Skeletal muscle tissue (tissue), 4 donors: ENCODE measurements around the gene PTPRC. TPM values are rescaled to one million over a fixed set of nuclear protein-coding genes. Genes with fewer than 3 reads are reported as not detected.

Experiments
- H3K27ac ChIP-seq: one replicate; pipeline ENCODE4 v1.7.0; 2013; ENCODE audit warnings: mild to moderate bottlenecking, low read depth, low read length, inconsistent platforms
- H3K27me3 ChIP-seq, 3 donors: one replicate each; pipeline ENCODE4 v1.7.0; 2013; ENCODE audit warnings: low read length in 3 of 3; ENCODE audit not compliant: control insufficient read depth in 3 of 3, insufficient read depth in 3 of 3
- H3K36me3 ChIP-seq, 3 donors: one replicate each; pipeline ENCODE4 v1.7.0; 2013; ENCODE audit warnings: low read length in 3 of 3; ENCODE audit not compliant: control insufficient read depth in 3 of 3, insufficient read depth in 3 of 3
- H3K4me1 ChIP-seq, 3 donors: one replicate each; pipeline ENCODE4 v1.7.0; 2013; ENCODE audit warnings: low read length in 3 of 3, mild to moderate bottlenecking in 3 of 3; ENCODE audit not compliant: control insufficient read depth in 3 of 3, insufficient read depth in 3 of 3
- H3K4me3 ChIP-seq, 3 donors: one replicate each; pipeline ENCODE4 v1.7.0; 2013; ENCODE audit warnings: low read length in 3 of 3
- H3K9ac ChIP-seq, 3 donors: one replicate each; pipeline ENCODE4 v1.7.0; 2013; ENCODE audit warnings: low read length in 3 of 3, mild to moderate bottlenecking in 3 of 3, moderate library complexity in 2 of 3, low read depth in 1 of 3
- H3K9me3 ChIP-seq, 3 donors: one replicate each; pipeline ENCODE4 v1.7.0; 2013; ENCODE audit warnings: low read length in 3 of 3; ENCODE audit not compliant: control insufficient read depth in 3 of 3
- total RNA-seq: library from RNA; depleted of rRNA; stranded (reverse); fragments of >200 nt; gene quantifications from one replicate; pipeline ENCODE4 v1.2.3, GENCODE V29; 2014
- donor health status: Osteomylitis.

Gene PTPRC
- total RNA-seq, 1 donor from 2014 or later = 15.7 TPM

DNA sequence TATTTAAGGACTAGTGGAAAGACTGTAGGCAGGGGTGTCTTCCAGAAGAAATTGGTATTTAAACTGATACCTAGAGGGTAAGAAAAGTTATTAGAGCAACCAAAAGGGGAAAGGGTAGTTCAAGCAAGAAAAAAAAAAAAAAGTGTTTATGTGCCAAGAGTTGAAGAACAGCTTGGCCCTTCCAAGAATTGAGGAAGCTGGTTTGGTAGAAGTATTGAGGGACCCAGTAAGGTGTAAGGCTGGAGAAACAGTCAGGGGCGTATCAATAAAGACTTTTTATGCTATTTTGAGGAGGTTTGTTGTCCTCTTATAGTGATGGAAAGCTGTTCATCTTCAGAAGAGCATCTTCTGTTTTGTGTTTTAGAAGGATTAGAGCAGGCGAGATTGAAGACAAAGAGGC is 108.3 kb downstream of the PTPRC start:
- Histone ChIP-seq H3K4me3 (no peak overlapping the region), H3K27ac (no peak overlapping the region), H3K27me3 (no peaks in the 10 kb centered on the region), H3K4me1 (no peaks in the 10 kb centered on the region), H3K9me3 (no peaks in the 10 kb centered on the region), H3K36me3 (no peaks in the 10 kb centered on the region), H3K9ac (no peak overlapping the region)

GRCh38 chr1:198749279-198749678 is 110.4 kb downstream of the PTPRC start:
- H3K36me3 ChIP-seq = no peaks in the 10 kb centered on the region
- no peaks in the 10 kb centered on the region for H3K9me3 ChIP-seq
- no peaks in the 10 kb centered on the region for H3K4me1 ChIP-seq
- H3K27me3 ChIP-seq = no peaks in the 10 kb centered on the region
- H3K27ac ChIP-seq = no peak overlapping the region
- no peak overlapping the region for H3K9ac ChIP-seq
- H3K4me3 ChIP-seq = no peak overlapping the region

DNA sequence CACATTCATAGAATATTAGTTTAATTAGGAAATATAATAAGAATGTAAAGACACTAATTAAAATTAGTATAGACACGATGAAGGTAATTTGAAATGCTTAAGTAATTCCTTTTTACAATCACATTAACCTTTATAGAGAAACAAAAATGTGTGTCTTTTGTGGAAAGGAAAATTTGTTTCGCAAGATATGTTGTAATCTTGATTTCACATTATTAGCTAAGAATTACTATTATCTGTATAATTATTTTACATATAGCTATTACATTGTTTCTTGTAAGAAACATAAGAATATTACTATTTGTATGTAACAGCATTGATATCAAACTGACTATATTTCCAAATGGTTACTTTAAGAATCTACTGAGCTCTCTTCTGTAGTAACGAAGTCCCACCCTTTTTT is 111.2 kb downstream of the PTPRC start:
- H3K4me1 ChIP-seq = no peaks in the 10 kb centered on the region
- H3K36me3 ChIP-seq = no peaks in the 10 kb centered on the region

DNA sequence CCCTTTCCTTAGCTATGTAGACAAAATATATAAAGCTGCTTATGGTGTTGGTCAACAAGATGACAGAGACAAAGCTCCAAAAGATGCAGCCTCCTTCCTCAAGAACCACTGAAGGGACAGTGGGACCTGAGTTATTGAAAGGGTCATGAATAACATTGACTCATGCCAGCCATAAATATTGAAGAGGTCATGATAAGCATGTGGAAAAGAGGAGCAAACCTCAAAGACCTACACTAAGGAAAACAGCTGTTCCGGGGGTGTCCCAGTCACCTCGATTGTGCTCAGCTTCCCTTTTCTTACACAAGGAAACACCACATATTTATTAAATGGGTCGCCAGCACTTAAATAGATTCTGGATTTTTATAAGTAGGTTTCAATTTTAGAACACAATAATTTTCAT is 112.9 kb downstream of the PTPRC start:
- Histone ChIP-seq H3K27me3 (no peaks in the 10 kb centered on the region), H3K9me3 (no peaks in the 10 kb centered on the region), H3K27ac (no peak overlapping the region), H3K9ac (no peak overlapping the region), H3K36me3 (no peaks in the 10 kb centered on the region), H3K4me3 (no peak overlapping the region), H3K4me1 (no peaks in the 10 kb centered on the region)

More for the DNA sequence above, 111.2 kb downstream of the PTPRC start:
- no peak overlapping the region for H3K9ac ChIP-seq
- no peaks in the 10 kb centered on the region for H3K27me3 ChIP-seq
- H3K27ac ChIP-seq = no peak overlapping the region
- H3K9me3 ChIP-seq = no peaks in the 10 kb centered on the region
- H3K4me3 ChIP-seq = no peak overlapping the region

DNA sequence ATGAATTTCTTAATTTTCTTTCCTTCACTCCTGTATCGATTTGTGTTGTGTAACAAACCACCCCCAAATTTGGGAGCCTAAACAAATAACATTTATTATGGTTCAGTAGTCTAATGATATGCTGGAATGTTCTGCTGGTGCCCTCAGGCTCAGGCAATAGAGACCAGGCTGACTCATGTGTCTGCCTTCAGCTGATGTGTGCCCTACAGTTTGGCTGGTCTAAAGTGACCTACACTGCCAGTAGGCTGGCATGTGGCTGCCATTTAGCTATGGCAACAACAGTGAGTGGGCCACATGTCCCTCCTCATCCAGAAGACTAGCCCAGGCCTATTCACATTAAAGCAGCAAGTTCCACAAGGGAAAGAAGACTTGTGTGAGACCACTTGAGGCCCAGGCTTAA is 115.8 kb downstream of the PTPRC start:
- Histone ChIP-seq H3K9ac (no peak overlapping the region), H3K27me3 (no peaks in the 10 kb centered on the region), H3K9me3 (no peaks in the 10 kb centered on the region), H3K27ac (no peak overlapping the region), H3K4me3 (no peak overlapping the region), H3K4me1 (no peaks in the 10 kb centered on the region), H3K36me3 (no peaks in the 10 kb centered on the region)

DNA sequence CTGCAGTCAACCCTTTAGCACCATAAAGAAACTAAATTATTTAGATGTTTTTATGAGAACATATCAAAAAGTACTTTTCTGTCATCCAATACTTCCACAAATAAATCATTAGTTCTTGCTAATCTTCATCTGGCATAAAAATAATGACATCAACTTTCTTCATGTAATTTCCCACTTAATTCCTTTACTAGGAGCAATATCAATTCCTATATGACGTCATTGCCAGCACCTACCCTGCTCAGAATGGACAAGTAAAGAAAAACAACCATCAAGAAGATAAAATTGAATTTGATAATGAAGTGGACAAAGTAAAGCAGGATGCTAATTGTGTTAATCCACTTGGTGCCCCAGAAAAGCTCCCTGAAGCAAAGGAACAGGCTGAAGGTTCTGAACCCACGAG is 116.9 kb downstream of the PTPRC start:
- no peak overlapping the region for H3K27ac ChIP-seq
- no peaks in the 10 kb centered on the region for H3K27me3 ChIP-seq
- no peaks in the 10 kb centered on the region for H3K36me3 ChIP-seq
- no peaks in the 10 kb centered on the region for H3K9me3 ChIP-seq
- H3K9ac ChIP-seq = no peak overlapping the region
- no peak overlapping the region for H3K4me3 ChIP-seq
- H3K4me1 ChIP-seq = no peaks in the 10 kb centered on the region

- H3K27me3 ChIP-seq = no peaks in the 10 kb centered on the region
- no peak overlapping the region for H3K9ac ChIP-seq
- H3K4me1 ChIP-seq = no peaks in the 10 kb centered on the region
- no peaks in the 10 kb centered on the region for H3K9me3 ChIP-seq
- H3K36me3 ChIP-seq = no peaks in the 10 kb centered on the region
- H3K27ac ChIP-seq = no peak overlapping the region
- H3K4me3 ChIP-seq = no peak overlapping the region
These were observed 117.6 kb downstream of the PTPRC start for GRCh38 chr1:198756470-198756869.

DNA sequence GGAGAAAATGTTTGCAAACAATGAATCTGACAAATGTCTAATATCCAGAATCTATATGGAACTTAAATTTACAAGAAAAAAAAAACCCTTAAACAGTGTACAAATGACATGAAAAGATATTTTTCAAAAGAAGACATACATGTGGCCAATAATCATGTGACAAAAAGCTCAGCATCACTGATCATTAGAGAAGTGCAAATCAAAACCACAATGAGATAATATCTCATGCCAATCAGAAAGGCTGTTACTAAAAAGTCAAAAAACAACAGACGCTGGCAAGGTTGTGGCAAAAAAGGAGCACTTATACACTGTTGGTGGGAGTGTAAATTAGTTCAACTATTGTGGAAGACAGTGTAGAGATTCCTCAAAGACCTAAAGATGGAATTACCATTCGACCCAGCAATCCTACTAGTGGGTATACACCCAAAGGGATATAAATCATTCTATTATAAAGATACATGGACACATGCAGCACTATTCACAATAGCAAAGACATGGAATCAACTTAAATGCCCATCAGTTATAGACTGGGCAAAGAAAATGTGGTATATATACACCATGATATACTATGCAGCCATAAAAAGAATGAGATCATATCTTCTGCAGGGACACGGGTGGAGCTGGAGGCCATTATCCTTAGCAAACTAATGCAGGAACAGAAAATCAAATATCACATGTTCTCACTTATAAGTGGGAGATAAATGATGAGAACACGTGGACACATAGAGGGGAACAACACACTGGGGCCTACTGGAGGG is 123.2 kb downstream of the PTPRC start:
- Histone ChIP-seq H3K4me1 (no peaks in the 10 kb centered on the region), H3K27ac (no peak overlapping the region), H3K4me3 (no peak overlapping the region), H3K9me3 (no peaks in the 10 kb centered on the region), H3K36me3 (no peaks in the 10 kb centered on the region), H3K9ac (no peak overlapping the region), H3K27me3 (no peaks in the 10 kb centered on the region)

DNA sequence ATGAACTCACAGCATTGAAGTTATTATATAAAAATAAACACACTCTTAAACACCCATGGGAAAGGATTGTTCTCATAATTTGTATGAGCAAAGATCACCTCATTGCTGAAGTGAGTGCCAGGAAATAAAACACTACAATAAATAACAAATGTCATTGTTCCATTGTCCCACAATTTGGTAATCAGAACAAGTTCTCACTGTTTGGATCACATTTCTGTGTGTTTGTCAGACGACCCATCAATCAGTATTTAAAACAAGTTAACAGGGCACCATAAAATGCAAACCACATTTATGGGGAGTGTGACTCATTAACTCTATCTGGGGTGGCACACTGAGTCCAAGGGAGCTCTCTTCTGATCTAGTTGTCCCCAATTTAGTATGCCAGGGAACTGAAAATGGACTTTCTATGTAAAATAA is 124.5 kb downstream of the PTPRC start:
- H3K9me3 ChIP-seq = no peaks in the 10 kb centered on the region
- H3K9ac ChIP-seq = no peak overlapping the region
- H3K27me3 ChIP-seq = no peaks in the 10 kb centered on the region
- H3K4me3 ChIP-seq = no peak overlapping the region
- no peaks in the 10 kb centered on the region for H3K4me1 ChIP-seq
- no peak overlapping the region for H3K27ac ChIP-seq
- no peaks in the 10 kb centered on the region for H3K36me3 ChIP-seq

DNA sequence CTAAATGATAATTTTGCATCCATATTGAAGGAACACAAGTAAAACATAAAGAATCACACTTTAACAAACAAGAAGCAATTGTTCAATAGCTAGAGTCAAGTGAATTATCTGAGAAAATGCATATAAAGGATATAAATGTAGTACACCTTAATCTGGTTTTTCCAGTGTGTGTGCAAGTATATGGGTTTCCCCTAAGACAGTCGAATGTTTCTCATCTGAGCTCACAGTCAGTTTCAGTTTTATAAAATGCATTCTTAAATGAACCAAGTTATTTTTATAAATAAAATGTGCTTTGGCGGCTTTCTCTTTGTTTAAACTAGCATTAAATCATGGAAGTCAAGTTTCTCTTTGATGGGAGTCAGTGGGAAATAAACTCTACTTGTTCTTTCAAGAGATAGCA is 125.9 kb downstream of the PTPRC start:
- Histone ChIP-seq H3K9me3 (no peaks in the 10 kb centered on the region), H3K4me3 (no peak overlapping the region), H3K4me1 (no peaks in the 10 kb centered on the region), H3K9ac (no peak overlapping the region), H3K36me3 (no peaks in the 10 kb centered on the region), H3K27me3 (no peaks in the 10 kb centered on the region), H3K27ac (no peak overlapping the region)
